IPS-15b (cell line): ENCODE data around the gene LMTK3.
"Not testable (repeated sequence)": the region's sequence is repeated elsewhere in the genome, so short reads cannot be mapped to it uniquely, and the experiment has no call there.

Experiments
- H3K27me3 ChIP-seq: one replicate; pipeline ENCODE4 v1.6.1; 2013; ENCODE audit warnings: low read length; ENCODE audit not compliant: control insufficient read depth, insufficient read depth
- H3K36me3 ChIP-seq: one replicate; pipeline ENCODE4 v1.6.1; 2013; ENCODE audit warnings: low read length; ENCODE audit not compliant: control insufficient read depth, insufficient read depth
- H3K4me1 ChIP-seq: one replicate; pipeline ENCODE4 v1.6.1; 2013; ENCODE audit warnings: mild to moderate bottlenecking, low read length; ENCODE audit not compliant: control insufficient read depth, insufficient read depth
- H3K4me3 ChIP-seq: one replicate; pipeline ENCODE4 v1.5.1; 2013; ENCODE audit warnings: low read depth, low read length
- H3K9ac ChIP-seq: one replicate; pipeline ENCODE4 v1.6.1; 2013; ENCODE audit warnings: low read depth, mild to moderate bottlenecking, low read length
- H3K9me3 ChIP-seq: one replicate; pipeline ENCODE4 v1.6.1; 2013; ENCODE audit warnings: mild to moderate bottlenecking, low read length; ENCODE audit not compliant: control insufficient read depth, insufficient read depth

The LMTK3 gene

DNA sequence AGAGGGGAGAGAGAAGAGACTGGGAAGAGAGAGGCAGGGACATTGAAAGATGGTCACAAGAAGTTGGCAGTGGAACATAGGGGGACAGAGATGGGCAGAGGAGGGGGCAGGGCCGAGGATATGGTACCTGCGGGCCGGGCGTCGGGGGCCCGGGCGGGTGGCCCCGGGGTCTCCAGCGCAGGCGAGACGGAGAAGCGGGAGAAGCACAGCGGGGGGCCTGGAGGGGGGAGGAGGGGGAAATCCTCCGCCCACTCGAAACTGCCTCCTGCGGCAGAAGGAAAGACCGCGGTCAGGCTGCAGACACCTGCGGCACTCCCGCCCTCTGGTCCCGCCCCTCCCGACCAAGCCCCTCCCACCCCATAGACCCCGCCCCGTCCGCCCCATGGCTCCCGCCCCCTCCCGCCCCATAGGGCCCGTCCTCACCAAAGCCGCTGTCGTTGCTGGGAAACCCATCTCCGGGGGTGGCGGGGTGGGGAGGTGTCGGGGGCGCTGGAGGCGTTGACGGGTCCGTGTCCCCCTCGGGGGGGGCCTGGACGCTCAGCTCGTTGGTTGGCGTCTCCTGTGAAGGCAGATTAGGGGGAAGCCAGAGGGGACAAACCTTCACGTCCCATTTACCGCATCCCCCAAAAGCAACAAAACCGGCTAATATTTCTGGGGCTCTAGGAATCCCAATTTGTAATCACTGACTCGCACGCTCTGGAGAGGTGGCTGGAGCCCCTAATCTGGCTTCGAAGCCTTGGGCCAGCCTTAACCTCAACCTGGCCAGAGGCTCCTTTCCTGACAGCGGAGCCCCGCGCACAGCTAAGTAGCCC is 20.4 kb downstream of the LMTK3 start:
- Histone ChIP-seq H3K9ac (no peak overlapping the region), H3K4me1 (peaks cover 6% of the 10 kb centered on the region), H3K36me3 (peaks cover 2% of the 10 kb centered on the region), H3K4me3 (peak overlapping the region; percentile 60), H3K9me3 (no peaks in the 10 kb centered on the region), H3K27me3 (no peaks in the 10 kb centered on the region)

GRCh38 chr19:48489608-48490216 is 21.9 kb downstream of the LMTK3 start:
- H3K4me3 ChIP-seq: peak overlapping the region; percentile 23

GRCh38 chr19:48488478-48488877 is 23.2 kb downstream of the LMTK3 start:
- H3K9ac ChIP-seq, H3K4me3 ChIP-seq, H3K4me1 ChIP-seq, H3K36me3 ChIP-seq, H3K9me3 ChIP-seq, H3K27me3 ChIP-seq: not testable (repeated sequence)

More at GRCh38 chr19:48489608-48490216, 21.9 kb downstream of the LMTK3 start:
- H3K9me3 ChIP-seq: no peaks in the 10 kb centered on the region
- peaks cover 2% of the 10 kb centered on the region for H3K36me3 ChIP-seq
- H3K9ac ChIP-seq: no peak overlapping the region
- H3K27me3 ChIP-seq: no peaks in the 10 kb centered on the region
- H3K4me1 ChIP-seq: peaks cover 6% of the 10 kb centered on the region

DNA sequence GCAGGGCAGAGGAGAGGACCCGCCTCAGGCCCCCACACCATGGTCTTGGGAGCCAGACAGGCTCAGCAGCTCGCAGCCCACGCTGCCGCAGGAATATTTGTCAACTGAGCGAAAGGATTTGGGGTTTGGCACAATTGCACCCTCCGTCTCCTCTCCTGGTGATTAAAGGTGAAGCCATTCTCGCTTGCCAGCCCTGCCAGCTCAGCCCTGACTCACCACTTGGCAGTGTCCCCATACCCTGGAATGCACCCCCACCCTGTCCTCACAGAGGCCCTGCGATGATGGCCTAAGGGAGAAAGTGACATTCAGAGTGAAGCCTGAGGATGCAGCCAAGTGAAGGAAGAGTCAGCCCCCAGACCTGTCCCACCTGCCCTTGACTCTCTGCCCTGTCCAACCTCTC is 23.7 kb downstream of the LMTK3 start:
- peaks cover 6% of the 10 kb centered on the region for H3K4me1 ChIP-seq
- peaks cover 2% of the 10 kb centered on the region for H3K36me3 ChIP-seq
- no peaks in the 10 kb centered on the region for H3K9me3 ChIP-seq
- H3K4me3 ChIP-seq: no peak overlapping the region
- no peaks in the 10 kb centered on the region for H3K27me3 ChIP-seq
- no peak overlapping the region for H3K9ac ChIP-seq

DNA sequence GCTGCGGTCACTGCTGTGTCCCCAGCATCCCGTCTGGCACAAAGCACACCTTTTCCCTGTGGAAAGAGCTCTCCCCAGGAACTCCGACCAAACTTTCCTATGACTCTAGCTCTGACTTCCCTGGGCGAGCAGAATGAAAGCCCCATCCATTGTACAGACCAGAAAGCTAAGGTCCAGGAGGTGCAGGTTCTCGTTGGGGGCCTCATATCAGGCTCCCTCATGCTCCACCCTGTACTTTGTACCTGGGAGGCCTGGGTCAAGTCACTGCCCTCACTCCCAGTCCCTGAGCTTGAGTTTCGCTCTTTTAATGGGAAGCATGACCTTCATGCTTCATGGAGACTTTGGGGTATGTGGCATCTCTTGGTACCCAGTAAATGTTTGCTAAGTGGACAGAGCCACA is 24.1 kb downstream of the LMTK3 start:
- H3K4me3 ChIP-seq: no peak overlapping the region
- peaks cover 6% of the 10 kb centered on the region for H3K4me1 ChIP-seq
- H3K9ac ChIP-seq: no peak overlapping the region
- no peaks in the 10 kb centered on the region for H3K9me3 ChIP-seq
- H3K27me3 ChIP-seq: no peaks in the 10 kb centered on the region
- peaks cover 2% of the 10 kb centered on the region for H3K36me3 ChIP-seq

DNA sequence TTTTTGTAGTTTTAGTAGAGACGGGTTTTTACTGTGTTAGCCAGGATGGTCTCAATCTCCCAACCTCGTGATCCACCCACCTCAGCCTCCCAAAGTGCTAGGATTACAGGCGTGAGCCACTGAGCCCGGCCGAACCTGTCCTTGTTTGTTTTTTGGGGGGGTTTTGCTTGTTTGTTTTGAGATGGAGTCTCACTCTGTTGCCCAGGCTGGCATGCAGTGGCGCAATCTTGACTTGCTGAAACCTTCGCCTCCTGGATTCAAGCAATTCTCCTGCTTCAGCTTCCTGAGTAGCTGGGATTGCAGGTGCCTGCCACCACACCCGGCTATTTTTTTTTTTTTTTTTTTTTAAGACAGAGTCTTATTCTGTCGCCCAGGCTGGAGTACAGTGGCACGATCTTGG is 24.9 kb downstream of the LMTK3 start:
- not testable (repeated sequence) for H3K36me3 ChIP-seq, H3K9ac ChIP-seq, H3K27me3 ChIP-seq, H3K9me3 ChIP-seq, H3K4me1 ChIP-seq, H3K4me3 ChIP-seq

- H3K9ac ChIP-seq: no peak overlapping the region
- no peaks in the 10 kb centered on the region for H3K9me3 ChIP-seq
- H3K27me3 ChIP-seq: no peaks in the 10 kb centered on the region
- H3K4me1 ChIP-seq: peaks cover 4% of the 10 kb centered on the region
- peaks cover 2% of the 10 kb centered on the region for H3K36me3 ChIP-seq
- no peak overlapping the region for H3K4me3 ChIP-seq
These were observed 26.6 kb downstream of the LMTK3 start for GRCh38 chr19:48484931-48485612.

DNA sequence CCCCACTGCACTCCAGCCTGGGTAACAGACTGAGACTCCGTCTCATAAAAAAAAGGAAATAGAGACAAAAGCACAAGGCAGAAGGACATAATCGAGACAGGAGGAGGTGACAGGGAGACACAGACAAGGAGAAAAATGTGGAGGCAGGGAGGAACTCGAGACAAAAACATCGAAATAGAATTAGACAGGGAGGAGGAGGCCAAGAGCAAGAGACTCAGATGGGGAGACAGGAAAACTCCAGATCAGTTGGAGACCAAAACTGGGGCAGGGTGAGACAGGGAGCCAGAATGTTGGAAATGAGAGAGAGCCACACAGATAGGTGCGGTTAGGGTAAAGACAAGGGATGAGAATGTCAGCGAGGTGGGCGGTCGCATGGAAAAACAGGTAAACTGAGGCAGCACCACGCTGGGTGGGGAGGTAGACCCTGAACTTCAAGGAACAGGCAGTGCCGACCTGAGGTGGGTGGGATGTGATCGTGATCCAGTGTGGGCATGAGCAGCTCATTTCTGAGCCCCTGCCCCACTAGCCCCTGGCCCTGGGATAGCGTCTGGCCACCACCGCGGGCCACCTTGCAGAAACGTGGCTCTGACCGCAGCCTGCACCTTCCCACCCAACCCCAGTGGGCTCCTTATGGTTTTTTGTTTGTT is 27.3 kb downstream of the LMTK3 start:
- Histone ChIP-seq H3K4me1 (no peaks in the 10 kb centered on the region), H3K9me3 (no peaks in the 10 kb centered on the region), H3K4me3 (no peak overlapping the region), H3K9ac (no peak overlapping the region), H3K27me3 (no peaks in the 10 kb centered on the region), H3K36me3 (peaks cover 5% of the 10 kb centered on the region)

GRCh38 chr19:48483301-48483700 is 28.3 kb downstream of the LMTK3 start:
- H3K9me3 ChIP-seq: no peaks in the 10 kb centered on the region
- no peaks in the 10 kb centered on the region for H3K27me3 ChIP-seq
- no peak overlapping the region for H3K4me3 ChIP-seq
- peaks cover 8% of the 10 kb centered on the region for H3K36me3 ChIP-seq
- no peaks in the 10 kb centered on the region for H3K4me1 ChIP-seq
- H3K9ac ChIP-seq: no peak overlapping the region

- Histone ChIP-seq H3K9me3 (no peaks in the 10 kb centered on the region), H3K27me3 (no peaks in the 10 kb centered on the region), H3K36me3 (peaks cover 8% of the 10 kb centered on the region), H3K4me1 (no peaks in the 10 kb centered on the region), H3K4me3 (no peak overlapping the region), H3K9ac (no peak overlapping the region)
These were observed 29.6 kb downstream of the LMTK3 start for GRCh38 chr19:48481846-48482639.
